ENCODE data around the gene CHMP1A.
A peak's percentile ranks its signal among the peaks of the same experiment; 100 is the strongest.

Gene CHMP1A

DNA sequence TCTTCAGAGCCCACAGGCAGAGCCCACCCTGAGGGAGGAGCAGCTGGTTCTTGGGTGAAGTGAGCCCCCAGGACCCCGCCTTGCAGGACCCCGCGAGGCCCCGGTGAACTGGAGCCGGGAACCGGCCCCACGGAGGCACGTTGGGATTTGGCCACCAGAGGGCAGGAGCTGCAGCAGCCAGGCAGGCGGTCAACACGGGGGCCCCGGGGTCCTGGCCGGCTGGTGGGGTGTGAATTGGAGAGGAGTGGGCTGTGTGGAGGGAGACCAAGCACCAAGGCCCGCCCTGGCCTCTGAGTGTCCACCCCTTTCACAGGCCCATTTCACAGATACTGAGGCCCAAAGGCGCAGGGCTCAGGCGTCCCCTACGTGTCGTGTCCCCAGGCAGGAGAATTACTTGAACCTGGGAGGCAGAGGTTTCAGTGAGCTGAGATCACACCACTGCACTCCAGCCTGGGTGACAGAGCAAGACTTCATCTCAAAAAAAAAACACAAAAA, 41.9 kb downstream of the CHMP1A start:
- no peak overlapping the region for H3K4me3 ChIP-seq (ENCODE audit: low read depth, low read length)
- TF ChIP-seq, protein P1, sequence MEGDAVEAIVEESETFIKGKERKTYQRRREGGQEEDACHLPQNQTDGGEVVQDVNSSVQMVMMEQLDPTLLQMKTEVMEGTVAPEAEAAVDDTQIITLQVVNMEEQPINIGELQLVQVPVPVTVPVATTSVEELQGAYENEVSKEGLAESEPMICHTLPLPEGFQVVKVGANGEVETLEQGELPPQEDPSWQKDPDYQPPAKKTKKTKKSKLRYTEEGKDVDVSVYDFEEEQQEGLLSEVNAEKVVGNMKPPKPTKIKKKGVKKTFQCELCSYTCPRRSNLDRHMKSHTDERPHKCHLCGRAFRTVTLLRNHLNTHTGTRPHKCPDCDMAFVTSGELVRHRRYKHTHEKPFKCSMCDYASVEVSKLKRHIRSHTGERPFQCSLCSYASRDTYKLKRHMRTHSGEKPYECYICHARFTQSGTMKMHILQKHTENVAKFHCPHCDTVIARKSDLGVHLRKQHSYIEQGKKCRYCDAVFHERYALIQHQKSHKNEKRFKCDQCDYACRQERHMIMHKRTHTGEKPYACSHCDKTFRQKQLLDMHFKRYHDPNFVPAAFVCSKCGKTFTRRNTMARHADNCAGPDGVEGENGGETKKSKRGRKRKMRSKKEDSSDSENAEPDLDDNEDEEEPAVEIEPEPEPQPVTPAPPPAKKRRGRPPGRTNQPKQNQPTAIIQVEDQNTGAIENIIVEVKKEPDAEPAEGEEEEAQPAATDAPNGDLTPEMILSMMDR (IDR thresholded peaks at IDR 0.05; ENCODE audit: low read depth, low read length, missing control alignments), result peak; percentile 69
- no peak for DNase-seq (ENCODE audit: low read depth)

DNA sequence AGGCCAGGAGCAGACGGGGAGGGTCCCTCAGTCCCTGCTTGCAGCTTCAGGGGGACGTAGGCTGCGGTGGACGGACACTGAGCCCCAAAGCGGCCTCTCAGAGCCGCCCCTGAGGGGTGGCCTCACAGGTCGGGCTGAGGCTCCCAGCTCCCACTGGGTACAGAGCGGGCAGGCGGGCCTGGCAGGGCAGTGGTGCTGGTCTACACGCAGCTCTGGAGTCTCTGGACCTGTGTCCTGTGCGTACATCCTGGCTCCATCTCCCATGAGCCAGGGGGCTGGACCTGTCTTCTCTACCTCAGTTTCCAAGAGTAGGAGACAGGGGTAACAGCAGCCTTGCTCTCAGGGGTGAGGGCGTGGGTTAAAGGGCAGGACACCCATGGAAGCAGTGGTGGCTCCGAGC, 42.3 kb downstream of the CHMP1A start:
- TF ChIP-seq, protein P1 (IDR thresholded peaks at IDR 0.05; ENCODE audit: low read depth, low read length, missing control alignments), result no peak
- no peak overlapping the region for H3K4me3 ChIP-seq (ENCODE audit: low read depth, low read length)

DNA sequence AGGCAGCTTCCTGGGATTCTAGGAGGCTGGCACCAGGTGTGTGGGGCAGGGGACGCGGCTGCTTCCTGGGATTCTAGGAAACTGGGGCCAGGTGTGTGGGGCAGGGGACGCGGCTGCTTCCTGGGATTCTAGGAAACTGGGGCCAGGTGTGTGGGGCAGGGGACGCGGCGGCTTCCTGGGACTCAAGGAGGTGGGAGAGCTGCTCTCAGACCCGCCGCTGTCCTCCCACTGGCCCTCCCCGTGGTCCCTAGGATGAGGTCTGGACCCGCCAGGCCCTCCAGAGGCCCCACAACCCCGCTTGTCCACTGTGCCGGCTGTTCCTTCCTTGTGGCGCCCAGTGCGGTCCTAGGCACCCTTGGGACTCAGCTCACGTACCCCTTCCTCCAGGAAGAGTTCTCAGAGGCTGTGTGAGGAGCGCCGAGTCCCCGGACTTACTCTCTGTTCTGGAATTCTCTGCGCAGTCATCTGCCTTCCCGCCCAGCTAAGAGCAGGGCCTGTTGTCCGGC, 43.5 kb downstream of the CHMP1A start:
- TF ChIP-seq, protein P1 (IDR thresholded peaks at IDR 0.05; ENCODE audit: low read depth, low read length, missing control alignments), result no peak
- H3K4me3 ChIP-seq (ENCODE audit: low read depth, low read length), result no peak overlapping the region
- no peak for DNase-seq (ENCODE audit: low read depth)

More for the DNA sequence above, 42.3 kb downstream of the CHMP1A start:
- no peak for DNase-seq (ENCODE audit: low read depth)

DNA sequence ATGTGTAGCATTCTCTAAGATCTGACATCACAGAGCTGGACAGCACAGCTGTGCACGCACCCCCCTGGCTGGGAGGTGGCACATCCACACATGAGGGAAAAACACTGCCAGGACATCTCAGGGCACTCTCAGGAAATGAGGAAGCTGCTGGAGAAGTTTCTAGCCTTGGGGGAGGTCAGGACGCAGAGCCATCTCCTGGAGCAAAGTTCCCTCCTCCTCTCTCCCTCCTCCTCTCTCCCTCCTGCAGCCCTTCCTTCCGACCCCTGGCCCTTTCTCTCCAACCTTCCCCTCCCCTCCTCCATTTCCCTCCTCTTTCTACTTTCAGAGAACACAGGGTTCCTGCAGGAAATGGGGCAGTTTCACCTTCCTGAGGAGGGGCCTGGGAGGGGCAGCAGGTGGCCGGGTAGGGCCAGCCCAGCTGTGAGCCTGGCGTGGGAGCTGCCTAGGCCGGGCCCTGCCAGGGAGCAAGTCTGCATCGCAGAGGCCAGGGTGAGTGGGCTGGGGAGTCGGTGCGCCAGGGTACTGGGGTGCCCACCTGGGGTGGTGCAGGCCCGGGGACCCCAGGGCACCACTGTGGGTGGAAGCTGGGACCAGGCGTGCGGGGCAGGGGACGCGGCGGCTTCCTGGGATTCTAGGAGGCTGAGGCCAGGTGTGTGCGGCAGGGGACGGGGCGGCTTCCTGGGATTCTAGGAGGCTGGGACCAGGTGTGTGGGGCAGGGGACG, 44.1 kb downstream of the CHMP1A start, which contains the start of gene DPEP1:
Gene DPEP1 (plus strand): TSS at position 412 of the 723 bp plus-strand sequence. CDS start 16,769 bp downstream, outside the sequence.
- DNase-seq (ENCODE audit: low read depth), result no peak
- H3K4me3 ChIP-seq (ENCODE audit: low read depth, low read length), result no peak within 1 kb of the TSS
- TF ChIP-seq, protein P1 (IDR thresholded peaks at IDR 0.05; ENCODE audit: low read depth, low read length, missing control alignments), result no peak

DNA sequence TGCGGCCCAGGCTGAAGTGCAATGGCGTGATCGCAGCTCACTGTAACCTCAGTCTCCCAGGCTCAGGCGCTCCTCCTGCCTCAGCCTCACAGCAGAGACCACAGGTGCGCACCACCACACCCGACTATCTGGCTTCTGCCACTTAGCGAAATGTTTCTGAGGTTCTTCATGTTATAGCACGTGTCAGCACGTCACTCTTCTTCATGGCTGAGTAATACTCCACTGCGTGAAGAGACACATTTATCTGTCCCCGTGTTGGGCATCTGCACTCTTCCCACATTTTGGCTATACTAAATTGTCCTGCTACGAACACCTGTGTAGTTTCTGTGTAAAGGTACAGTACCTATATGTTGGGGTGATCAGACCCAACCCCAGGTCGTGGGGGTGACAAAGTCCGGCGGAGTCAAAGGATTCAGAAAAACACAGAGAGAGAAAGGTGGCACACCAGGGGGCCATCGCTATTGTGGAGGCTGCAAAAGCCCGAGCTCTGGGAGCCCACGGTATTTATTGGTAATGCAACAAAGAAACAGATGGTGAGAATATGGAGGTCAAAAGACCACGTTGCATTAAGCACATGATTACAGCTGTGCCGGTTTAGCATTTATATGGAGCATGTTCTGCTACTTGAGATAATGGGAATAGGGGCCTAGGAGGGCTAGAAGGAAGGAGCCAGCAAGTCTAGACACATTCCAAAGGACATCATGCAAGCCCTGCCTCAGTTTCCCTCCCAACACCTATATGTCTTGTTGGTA, 44.9 kb downstream of the CHMP1A start:
- no peak for DNase-seq (ENCODE audit: low read depth)
- H3K4me3 ChIP-seq (ENCODE audit: low read depth, low read length), result no peak overlapping the region
- TF ChIP-seq, protein P1 (IDR thresholded peaks at IDR 0.05; ENCODE audit: low read depth, low read length, missing control alignments), result no peak

DNA sequence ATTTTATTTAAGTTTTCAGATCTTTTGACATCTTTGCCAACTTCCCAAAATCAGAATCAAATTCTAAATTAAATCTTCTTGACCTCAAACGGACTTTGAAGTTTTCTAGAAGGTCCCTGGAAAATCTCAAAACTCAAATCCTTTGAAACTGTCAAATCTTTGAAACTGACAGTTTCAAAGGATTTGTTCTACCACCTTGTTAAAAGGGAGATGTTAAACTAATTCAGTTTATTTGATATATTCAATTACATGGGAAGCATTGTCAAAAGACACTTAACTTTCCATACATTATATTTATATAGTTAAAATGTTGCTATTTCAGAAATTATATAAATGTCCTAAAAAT, 47.4 kb downstream of the CHMP1A start:
- DNase-seq (ENCODE audit: low read depth), result no peak
- TF ChIP-seq, protein P1 (IDR thresholded peaks at IDR 0.05; ENCODE audit: low read depth, low read length, missing control alignments), result no peak
- no peak overlapping the region for H3K4me3 ChIP-seq (ENCODE audit: low read depth, low read length)
